Measurements from ENCODE around the gene SPDYE2.
"Not testable (repeated sequence)": the region's sequence is repeated elsewhere in the genome, so short reads cannot be mapped to it uniquely, and the experiment has no call there.

Gene SPDYE2

DNA sequence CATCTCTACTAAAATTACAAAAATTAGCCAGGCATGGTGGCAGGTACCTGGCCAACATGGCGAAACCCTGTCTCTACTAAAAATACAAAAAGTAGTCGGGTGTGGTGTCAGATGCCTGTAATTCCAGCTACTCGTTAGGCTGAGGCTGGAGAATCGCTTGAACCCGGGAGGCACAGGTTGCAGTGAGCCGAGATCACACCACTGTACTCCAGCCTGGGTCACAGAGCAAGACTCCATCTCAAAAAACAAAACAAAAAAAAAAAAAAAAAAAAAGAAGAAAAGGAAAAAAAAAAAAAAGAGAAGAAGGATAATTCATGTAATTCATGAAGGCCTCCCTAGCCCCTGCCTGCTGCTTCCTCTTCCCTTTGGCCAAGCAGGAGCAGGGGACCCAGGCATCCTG, 10.4 kb upstream of the SPDYE2 start:
- DNase-seq: not testable (repeated sequence)

DNA sequence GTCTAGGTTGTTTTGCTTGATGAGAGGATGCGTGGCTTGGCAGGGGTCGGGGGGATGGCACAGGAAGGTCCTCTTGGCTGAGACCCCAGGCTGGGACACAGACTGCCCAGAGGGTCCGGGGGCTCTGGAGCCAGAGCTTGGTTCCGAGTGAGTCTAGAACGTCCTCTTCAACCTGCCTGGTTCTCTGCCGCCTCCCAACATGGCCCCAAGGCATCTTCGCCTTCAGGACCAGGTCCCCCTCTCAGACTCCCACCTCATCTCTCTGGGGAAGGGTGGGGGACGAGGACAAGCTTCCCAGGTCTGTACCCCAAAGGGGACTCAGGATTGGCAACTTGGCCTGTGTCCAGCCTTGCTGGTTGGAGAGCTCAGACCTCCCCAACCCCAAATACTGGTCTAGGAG, 8.9 kb upstream of the SPDYE2 start:
- not testable (repeated sequence) for DNase-seq

DNA sequence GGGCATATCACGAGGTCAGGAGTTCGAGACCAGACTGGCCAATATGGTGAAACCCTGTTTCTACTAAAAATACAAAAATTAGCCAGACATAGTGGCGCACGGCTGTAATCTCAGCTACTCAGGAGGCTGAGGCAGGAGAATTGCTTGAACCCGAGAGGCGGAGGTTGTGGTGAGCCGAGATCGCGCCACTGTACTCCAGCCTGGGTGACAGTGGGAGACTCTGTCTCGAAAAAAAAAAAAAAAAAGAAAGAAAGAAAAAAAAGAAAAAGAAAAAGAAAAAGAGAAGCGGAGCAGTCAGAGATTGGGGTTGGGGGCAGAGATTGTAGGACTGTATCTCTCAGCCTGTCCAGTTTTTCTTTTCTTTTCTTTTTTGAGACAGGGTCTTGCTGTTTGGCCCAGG, 8.3 kb upstream of the SPDYE2 start:
- DNase-seq: not testable (repeated sequence)

DNA sequence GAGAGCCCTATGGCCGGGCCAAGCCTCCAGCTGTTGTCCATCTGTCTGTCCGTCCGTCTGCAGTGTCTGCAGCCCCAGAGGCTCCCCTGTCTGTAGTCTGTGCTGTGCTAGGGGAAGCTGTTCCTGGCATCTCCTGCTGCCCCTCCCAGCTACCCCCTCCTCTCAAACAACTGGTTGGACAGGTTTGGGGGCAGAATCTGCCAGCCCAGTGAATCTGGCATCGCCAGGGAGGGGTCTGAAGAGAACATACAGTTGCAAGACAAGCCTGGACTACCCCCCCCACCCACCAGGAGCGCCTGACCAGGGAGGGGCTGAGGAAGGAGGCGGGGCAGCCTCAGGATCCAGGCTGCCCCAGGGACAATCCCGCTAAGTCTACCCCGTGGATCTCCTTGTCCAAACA, 7.4 kb upstream of the SPDYE2 start, which contains the start of gene UPK3BL2:
Gene UPK3BL2, minus strand, starts transcription at position 101 of the 400 bp plus-strand sequence. Its CDS starts 60 bp downstream, at position 41.
- DNase-seq: not testable (repeated sequence)

DNA sequence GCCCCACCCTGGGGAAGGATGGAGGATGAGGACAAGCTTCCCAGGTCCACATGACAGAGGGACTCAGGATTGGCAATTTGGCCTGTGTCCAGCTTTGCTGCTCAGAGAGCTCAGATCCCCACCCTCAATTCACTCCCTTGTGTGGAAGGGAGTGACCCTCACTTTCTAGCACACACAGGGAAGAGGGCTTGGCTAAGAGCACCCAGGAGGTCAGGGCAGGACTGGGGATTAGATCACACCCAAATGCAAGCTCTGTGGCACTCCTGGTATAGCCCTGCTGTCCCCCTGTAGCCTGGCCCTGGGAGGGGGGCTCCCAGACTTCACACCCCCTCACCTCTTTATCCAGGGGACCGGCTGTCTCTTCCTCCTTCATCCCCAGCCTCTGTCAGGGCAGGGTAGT, 6.7 kb upstream of the SPDYE2 start:
- not testable (repeated sequence) for DNase-seq

DNA sequence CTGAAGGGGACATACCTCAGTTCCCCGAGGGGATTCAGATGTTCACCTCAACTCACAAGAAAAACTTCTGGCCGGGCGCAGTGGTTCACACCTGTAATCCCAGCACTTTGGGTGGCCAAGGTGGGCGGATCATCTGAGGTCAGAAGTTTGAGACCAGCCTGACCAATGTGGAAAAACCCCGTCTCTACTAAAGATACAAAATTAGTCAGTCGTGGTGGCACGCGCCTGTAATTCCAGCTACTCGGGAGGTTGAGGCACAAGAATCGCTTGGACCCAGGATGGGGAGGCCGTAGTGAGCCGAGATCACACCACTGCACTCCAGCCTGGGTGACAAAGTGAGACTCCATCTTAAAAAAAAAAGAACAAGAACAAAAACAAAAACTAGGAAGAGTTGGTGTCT, 5.7 kb upstream of the SPDYE2 start:
- not testable (repeated sequence) for DNase-seq

DNA sequence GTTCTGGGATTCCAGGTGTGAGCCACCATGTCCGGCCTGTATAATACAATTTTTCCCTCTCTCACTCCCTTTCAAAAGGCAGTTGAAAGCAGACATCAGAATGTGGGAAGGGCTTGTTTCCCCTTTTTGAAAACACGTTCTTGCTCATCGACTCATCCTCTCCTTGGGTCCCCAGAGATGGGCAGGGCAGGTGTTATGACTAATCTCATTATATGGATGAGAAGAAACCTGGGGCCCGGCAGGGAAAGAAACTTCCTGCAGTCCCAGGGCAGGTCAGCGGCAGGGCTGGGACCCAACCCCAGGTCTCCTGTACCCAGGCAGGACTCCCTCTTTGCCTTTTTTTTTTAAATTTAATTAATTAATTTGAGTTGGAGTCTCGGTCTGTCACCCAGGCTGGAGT, 4.7 kb upstream of the SPDYE2 start:
- DNase-seq: not testable (repeated sequence)

DNA sequence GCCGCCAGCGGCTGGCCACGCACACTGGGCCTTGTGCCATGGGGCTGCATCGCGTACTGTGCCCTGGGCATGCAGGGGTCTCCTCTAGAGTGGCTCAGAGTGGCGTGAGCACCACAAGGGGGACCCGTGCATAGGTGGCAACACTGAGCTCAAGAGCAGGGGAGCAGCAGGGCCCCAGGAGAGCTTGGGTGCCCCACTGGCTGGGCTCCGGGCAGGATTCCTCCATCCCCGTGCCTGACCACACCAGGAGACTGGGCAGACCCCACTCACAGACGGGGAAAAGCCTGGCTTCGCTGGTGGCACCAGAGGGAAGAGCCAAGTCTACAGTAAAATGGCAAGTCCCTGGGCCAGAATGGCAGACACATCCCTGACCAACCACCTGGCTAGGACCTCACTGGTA, 17.6 kb downstream of the SPDYE2 start:
- not testable (repeated sequence) for DNase-seq

DNA sequence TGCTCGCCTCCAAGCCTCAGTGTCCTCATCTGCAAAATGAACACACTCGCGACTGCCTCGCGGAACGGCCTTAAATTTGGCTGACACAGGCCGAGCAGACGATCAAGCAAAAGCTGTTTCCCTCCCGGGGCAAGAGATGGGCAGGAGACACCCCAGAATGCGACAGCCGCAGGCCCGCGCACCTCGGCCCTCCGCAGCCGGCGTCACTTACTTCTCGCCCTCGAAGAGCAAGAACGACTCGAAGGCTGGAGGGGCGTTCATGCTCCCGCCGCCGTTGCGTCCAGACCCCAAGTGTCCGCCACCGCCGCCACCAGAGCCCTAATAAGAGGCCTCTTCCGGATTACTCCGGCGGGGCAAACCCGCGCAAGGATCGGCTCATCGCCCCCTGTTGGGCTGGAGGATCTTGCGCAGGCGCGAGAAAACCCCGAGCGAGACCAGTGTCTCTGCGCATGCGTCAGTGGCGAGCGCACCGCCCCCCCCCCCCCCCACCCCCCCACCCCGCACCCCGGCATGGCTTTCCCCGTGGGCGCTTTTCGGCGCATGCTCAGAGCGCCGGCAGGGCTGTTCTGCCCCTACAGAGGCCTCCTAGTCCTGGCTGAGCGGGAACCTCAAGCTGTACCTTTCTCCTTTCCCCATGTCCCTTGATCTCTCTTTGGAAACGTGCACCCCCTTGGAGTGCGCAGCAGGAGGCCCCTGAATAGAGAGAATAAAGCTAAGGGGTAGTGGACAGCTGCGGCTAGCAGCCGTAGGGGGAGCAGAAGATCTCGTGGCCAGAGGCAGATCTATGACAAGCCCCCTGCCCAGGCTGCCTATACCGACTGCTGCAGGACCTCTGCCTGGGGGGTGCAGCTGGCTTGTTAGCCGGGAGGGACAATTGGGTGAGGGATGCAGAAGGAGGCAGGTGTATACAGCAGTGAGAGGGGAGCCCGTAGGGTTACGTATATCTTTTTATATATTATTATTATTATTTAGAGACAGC, 21.5 kb downstream of the SPDYE2 start, which contains the start of gene POLR2J3:
Gene POLR2J3, minus strand, starts transcription at position 323 of the 979 bp plus-strand sequence. Its CDS starts 62 bp downstream, at position 261.
- DNase-seq: not testable (repeated sequence)

DNA sequence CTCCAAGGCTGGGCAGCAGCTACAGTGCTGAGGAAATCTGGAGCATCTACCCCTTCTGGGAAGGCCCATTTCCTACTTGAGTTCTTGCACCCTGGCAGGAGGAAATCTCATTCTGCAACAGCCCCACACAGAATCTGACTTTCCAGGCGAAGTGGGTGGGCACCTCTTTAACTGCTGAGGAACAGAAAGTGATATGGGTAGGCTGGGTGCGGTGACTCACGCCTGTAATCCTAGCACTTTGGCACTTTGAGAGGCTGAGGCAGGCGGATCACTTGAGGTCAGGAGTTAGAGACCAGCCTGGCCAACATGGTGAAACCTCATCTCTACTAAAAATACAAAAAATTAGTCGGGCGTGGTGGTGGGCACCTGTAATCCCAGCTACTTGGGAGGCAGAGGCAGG, 23.6 kb downstream of the SPDYE2 start:
- not testable (repeated sequence) for DNase-seq

DNA sequence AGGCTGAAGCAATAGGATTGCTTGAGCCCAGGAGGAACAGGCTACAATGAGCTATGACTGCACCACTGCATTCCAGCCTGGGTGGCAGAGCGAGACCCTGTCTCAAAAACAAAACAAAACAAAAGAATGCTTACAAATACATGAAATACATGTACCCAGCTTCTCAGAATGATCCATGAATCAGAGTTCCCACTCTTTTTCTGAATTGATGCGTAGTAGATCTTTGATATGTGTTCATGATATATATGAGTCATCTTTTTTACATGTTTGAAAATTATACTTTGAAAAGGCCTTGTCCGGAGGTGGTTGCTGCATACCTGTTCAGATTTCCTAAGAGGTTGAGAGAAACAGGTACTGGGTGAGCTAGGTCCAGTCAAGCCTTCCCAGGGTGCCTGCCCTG, 25.3 kb downstream of the SPDYE2 start:
- not testable (repeated sequence) for DNase-seq

DNA sequence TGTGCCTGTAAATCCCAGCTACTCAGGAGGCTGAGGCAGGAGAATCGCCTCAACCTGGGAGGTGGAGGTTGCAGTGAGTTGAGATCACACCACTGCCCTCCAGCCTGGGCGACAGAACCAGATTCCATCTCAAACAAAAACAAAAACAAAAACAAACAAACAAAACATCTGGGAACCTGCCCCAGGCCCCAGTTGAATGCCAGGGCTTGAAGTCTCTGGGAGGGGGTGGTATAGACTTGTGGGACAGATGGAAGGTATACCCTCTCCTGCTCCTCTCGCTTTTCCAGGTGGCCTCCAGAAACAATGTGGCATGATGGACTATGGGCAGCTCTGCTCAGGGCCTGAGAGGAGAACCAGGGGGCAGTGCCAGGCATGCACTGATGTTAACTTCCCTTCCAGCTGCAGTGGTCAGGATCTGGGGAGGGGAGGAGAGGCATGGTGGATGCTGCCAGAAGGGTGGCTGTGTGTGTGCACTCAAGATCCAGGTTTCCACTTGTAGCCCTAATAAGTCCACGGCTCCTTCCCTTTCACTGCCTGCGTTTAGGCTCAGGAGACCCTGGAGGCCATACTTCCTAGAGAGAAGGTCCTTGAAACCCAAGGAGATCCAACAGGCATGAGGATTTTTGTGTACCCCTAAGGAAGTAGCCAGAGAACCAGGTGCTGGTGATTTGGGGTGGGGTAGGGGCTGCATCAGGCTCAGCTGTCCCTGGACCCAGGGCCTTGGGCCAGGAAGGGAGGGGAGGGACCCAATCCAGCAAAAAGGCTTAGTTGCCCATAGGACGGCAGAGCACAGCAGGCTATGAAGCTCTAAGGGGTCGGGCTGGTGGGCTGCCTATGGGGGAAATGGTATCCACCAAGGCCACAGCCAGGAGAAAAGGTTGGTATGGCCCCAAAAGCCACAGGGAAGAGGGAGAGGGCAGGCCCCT, 26.6 kb downstream of the SPDYE2 start:
- not testable (repeated sequence) for DNase-seq

DNA sequence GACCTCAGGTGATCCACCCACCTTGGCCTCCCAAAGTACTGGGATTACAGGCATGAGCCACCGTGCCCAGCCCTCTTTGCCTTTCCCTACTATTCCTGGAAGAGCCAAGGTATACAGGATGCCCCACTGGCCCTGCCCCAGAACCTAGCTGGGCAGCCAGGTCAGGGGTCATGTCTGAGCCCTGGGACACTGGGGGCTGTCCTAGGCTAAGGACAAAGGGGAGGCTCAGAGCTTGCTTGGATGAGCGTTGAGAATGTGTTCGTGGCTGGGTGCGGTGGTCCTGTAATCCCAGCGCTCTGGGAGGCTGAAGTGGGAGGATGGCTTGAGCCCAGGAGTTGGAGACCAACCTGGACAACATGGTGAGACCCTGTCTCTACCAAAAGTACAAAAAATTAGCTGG, 27.5 kb downstream of the SPDYE2 start:
- DNase-seq: not testable (repeated sequence)

DNA sequence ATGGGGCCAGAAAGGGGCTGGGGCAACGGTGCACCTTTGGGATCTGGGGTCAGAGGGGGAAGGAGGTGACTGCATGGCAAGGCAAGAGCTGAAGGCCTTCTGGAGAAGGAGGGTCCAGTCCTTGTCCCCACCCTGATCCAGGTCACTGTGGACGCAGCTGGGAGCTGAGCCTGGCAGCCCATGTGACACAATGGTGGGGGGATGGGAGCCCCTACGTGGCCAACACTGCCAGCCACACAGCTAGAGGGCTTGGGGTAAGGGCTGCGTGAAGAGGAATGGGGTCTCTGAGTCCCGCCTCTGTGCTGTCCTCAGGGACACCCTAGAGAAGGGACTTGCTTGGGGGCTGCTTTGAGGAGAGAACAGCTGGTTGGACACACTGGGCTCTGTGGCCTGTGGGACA, 30.7 kb downstream of the SPDYE2 start:
- not testable (repeated sequence) for DNase-seq

DNA sequence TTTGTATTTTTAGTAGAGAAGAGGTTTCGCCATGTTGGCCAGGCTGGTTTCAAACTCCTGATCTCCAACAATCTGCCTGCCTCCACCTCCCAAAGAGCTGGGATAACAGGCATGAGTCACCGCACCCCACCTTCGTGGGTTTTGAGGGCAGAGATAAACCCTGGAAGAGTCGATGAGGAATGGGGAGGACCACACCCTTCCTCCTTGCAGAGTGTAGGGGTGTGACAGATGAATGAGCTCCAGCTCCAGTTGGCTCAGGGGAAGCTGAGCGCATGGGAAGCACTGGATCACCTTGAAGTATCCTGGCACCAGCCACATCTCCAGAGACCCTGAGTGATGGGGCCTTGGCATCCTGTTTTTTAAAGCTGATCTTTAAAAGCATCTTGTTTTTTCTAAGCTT, 32.5 kb downstream of the SPDYE2 start:
- not testable (repeated sequence) for DNase-seq

DNA sequence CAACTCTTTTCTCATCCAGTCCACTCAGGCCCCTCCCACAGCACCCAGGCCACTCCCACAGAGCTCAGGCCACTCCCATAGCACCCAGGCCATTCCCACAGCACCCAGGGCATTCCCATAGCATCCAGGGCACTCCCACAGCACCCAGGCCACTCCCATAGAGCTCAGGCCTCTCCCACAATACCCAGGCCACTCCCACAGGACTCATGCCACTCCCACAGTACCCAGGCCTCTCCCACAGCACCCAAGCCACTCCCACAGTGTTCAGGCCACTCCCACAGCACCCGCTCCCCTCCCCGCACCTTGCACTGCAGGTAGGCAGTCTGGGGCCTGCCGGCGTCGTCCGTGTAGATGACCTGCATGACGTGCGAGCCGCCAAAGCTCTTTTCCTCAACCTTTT, 38.8 kb downstream of the SPDYE2 start:
- not testable (repeated sequence) for DNase-seq

DNA sequence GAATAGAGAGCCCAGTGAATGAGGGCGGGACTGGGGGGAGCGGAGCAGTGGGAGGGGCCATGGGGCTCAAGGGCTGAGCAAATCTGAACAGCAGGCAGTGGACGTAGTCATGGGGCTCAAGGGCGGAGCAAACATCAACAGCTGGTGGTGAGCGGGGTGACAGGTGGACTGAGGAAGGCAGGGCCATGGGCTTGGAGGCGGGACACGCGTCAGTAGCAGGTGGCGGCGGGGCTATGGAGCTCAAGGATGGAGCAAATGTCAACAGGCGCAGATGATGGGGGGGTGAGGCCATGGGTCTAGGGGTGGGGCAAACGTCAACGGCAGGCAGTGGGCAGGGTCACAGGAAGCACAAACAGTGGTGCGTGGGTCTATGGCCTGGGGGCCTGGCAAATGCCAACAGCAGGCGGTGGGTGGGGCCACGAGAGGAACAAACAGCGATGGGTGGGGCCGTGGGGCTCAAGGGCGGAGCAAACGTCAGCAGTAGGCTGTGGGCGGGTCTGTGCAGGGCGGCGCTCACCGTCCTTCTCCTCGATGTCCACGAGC, 41.5 kb downstream of the SPDYE2 start:
- not testable (repeated sequence) for DNase-seq

DNA sequence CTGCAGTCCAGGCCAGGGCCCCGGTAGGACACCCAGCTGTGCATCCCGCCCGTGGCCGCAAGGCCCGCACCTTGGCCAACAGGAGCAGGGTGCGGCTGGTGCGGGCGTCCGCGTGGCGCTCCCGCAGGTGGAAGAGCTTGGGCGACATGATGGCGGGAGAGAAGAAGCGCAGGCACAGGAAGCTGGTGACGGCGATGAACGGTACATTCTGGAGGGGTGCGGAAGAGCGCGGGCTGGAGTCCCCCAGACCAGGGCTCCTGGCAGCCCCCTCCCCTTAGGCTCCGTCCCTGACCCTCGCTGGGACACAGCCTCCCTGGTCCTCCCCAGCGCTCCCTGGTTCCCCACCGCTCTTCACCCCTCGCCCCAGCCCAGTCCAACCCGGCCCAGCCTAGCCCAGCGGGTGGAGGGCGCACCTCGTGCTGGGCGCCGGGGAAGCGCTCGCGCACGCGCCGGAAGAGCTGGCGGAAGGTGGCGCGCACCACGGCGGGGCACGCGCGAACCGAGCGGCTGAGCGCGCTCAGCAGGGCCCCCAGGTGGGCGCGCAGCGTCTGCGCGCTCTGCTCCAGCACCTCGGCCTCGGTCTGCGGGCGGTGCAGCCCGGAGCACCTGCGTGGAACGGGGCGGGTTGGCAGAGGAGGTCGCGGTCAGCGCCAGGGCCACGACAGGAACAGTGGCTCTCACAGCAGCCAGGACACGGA, 42.8 kb downstream of the SPDYE2 start:
- not testable (repeated sequence) for DNase-seq

DNA sequence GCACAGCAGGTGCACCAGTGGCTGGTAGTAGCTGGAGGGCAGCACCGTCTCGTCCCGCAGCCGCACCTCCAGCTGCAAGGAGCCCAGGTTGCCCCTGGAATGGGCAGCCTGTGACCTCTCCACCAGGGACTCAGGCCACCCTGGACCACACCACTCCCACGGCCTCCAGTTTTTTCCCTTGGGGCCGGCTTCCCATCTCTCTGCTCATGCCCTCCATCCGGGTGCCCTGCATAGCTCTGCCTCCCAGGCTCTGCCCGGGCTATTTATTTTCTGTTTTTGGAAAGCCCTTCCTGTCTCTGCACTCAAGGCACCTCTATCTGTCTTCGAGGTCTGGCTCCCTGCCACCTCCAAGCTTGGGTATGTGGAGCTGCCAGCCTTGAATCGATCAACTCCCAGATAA, 45.0 kb downstream of the SPDYE2 start:
- DNase-seq: not testable (repeated sequence)

DNA sequence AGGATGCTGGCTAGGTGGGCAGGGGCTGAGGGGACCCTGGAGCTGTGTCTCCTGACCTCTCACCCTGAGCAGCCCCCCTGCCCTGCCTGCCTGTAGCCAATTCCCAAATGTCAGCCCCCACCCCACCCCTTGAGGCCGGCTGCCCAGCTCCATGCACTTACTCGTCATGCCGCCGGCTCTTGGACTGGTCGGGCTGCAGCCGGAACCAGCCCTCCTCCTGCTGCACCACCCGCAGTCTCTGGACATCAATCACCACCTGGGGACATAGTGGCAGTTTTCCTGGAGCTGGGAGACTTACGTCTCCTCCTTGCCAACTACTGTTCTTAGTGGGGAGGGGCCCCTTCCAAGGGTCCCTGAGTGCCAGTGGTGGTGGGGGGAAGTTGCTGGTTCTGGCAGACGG, 48.7 kb downstream of the SPDYE2 start:
- not testable (repeated sequence) for DNase-seq

DNA sequence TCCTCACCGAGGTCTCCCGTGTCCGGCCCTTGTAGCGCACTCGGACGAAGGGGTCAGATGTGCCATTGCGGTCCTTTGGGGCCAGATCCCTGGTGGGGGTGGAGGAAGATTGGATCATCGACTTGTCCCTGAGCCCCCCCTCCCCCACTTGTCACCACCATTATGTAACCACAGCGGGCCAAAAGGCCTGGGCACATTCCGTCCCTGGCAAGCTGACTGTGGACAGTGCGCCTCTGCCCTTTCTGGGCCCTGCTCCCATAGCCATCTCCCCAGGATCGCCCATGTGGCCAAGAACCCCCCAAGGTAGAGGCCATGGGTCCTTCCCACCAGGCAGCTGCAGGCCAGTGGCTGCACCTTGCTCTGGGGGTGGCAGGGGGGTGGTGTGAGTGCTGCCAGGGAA, 51.3 kb downstream of the SPDYE2 start:
- DNase-seq: not testable (repeated sequence)
